Activated gamma-delta T cell treated with anti-CD3 and anti-CD28 coated beads, Interleukin-2, amount 50 U/mL, for 16 hours (primary cell): Measurements from ENCODE around the gene STK4.

Source experiments
- DNase-seq: peaks from one replicate; pipeline ENCODE4 v3.0.0-alpha.2; 2020; ENCODE audit warnings: low read depth

STK4 gene

DNA sequence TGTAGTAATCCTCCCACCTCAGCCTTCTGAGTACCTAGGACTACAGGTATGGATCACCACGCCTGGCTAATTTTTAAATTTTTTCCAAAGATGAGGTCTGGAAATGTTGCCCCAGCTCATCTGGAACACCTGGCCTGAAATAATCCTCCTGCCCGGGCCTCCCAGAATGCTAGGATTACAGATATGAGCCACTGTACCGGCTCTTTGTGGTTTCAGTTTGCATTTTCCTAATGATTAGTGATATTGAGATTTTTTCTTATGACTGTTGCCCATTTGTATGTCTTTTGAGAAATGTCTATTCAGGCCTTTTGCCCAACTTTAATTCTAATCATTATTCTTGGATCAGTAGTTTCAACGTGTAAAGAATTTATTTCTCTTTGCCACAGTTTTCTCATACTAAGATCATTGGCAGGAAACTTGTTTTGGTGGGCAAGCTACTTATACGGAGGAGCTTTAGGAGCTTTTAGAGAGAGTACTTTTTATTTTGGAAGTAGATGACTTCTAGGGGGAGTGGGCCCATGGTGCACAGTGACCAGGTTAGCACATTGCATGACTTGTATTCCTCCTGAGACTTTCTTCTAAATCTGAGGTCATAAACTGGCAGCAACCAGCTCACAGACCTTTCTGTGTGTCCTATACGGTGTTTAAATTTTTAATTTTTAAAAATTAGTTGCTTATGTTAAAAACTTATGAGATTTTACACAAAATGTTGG is 62.3 kb downstream of the STK4 start:
- no peak for DNase-seq

- DNase-seq = no peak
These were observed 63.6 kb downstream of the STK4 start for GRCh38 chr20:45029884-45030283.

GRCh38 chr20:45032276-45032675 is 66.0 kb downstream of the STK4 start:
- no peak for DNase-seq

DNA sequence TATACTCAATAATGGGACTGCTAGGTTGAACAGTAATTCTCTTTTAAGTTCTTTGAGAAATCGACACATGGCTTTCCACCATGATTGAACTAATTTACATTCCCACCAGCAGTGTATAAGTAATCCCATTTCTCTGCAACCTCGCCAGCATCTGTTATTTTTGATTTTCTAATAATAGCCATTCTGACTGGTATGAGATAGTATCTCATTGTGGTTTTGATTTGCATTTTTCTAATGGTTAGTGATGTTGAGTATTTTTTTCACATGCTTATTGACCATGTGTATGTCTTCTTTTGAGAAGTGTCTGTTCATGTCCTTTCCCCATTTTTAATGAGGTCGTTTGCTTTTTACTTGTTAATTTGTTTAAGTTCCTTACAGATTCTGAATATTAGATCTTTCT is 66.5 kb downstream of the STK4 start:
- DNase-seq = no peak

DNA sequence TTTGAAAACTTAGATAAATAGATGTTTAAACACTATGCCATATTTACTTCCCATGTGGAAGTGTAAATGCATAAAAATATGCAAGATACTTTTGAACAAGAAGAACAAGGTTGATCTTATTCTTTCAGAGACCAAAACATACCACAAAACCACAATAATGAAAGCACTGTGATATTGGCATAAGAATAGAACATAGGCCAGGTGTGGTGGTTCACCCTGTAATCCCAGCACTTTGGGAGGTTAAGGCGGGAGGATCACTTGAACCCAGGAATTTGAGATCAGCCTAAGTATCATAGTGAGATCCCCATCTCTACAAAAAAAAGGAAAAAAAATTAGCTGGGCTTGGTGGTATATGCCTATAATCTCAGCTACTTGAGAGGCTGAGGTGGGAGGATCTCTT is 68.1 kb downstream of the STK4 start:
- no peak for DNase-seq

DNA sequence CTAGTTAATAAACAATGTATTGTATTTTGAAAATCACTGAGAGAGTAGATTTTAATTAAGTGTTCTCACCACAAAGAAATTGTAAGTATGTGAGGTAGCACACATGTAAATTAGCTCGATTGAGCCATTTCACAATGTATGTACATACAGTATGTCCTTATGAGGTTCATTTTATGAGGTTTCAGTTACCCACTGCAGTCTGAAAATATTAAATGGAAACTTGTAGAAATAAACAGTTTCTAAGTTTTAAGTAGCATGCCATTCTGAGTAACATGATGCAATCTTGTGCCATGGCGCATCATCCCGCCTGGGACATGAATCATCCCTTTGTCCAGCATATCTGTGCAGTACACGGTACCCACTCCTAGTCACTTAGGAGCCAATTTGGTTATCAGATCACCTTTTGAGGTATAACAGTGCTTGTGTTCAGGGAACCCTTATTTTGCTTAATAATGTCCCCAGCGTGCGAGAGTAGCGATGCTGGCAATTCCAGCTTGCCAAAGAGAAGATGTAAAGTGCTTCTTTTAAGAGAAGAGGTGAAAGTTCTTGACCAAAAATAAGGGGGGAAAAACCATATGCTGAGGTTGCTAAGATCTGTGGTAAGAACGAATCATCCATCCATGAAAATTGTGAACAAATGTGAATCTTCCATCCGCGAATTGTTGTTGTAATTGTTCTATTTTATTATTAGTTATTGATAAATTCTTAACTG is 69.9 kb downstream of the STK4 start:
- DNase-seq = no peak

DNA sequence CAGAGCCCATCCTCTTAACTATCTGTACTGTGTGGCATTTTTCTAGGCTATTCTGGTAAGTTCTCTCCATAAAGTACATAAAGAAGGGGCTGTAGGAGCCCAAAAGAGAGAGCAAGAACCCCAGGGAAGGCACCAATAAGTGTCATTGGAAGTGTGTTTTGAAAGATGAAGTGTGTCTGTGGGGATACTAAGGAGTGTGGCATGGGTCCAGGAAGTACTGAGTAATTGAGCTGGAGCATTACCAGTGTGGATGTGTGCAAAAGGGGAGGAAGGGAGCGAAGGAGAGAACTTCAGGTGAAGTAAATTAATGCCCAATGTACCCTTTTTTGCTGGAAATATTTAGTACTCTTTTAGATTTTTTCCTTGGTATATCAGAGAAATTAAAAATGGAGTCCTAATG is 70.7 kb downstream of the STK4 start:
- DNase-seq = no peak

DNA sequence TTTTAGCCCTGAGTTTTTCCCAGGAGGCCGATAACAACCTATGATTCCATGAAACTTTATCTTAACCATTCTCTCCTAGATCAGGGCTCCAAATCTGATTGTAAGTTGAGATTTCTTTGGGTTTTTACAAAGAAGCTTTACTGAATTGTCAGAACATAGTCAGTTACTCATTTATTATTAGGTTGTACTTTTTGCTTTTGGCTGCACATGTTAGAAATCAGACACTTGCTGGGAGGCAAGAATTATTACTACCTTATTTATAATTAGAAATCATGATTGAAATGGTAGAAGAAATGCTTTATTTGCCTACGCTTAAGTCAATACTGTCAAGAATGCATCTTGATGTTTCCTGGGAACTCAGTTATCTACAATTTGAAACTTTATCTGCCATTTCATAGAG is 71.3 kb downstream of the STK4 start:
- DNase-seq = no peak

GRCh38 chr20:45038745-45039474 is 72.6 kb downstream of the STK4 start:
- DNase-seq = no peak

DNA sequence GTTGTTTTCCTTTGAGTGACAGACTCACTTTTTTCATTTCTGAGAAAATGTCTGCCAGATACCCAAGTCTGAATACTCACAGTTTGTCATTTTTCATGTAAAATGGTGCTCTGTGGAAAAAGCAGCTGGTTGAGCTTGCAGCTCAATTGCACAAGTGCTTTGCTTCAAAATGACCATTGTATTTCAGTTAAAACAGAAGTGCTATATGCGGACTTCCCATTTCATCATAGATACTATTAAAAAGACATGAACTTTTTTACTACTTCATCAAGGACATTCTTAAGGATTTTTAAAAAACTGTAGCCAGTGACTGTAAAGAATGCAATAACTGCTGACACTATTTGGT is 73.1 kb downstream of the STK4 start:
- DNase-seq = no peak

GRCh38 chr20:45041464-45042337 is 75.4 kb downstream of the STK4 start:
- no peak for DNase-seq

DNA sequence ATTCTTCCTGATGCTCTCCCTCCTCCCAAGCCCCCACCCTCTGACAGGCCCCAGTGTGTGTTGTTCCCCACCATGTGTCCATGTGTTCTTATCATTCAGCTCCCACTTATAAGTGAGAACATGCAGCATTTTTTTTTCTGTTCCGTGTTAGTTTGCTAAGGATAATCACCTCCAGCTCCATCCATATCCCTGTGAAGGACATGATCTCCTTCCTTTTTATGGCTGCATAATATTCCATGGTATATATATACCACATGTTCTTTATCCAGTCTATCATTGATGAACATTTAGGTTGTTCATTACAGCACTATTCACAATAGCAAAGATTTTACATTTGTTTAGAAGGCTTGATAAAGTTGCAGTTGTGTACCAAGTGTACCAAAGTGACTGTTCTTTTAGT is 76.7 kb downstream of the STK4 start:
- no peak for DNase-seq

GRCh38 chr20:45044084-45044573 is 77.8 kb downstream of the STK4 start:
- DNase-seq = peak; percentile 13

DNA sequence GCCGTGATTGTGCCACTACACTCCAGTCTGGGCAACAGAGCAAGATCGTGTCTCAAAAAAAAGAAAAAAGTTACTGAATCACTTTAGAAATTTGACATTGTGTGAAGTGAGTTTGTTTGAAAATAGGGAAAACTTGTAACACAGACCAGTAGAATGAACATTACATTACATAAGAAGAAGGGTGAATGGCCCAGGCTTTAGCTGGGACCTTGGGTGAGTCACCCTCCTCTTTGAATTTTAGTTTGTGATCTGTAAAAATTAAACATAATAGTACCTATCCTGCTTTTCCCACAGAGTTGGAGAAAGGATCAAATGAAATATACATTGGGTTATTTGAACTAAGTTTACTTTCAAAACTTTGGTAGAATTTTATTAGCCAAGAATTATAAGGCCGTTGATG is 78.3 kb downstream of the STK4 start:
- DNase-seq = no peak

GRCh38 chr20:45047581-45048119 is 81.3 kb downstream of the STK4 start:
- no peak for DNase-seq

- no peak for DNase-seq
These were observed 83.1 kb downstream of the STK4 start for GRCh38 chr20:45049438-45049837.

GRCh38 chr20:45049904-45050471 is 83.7 kb downstream of the STK4 start:
- no peak for DNase-seq

DNA sequence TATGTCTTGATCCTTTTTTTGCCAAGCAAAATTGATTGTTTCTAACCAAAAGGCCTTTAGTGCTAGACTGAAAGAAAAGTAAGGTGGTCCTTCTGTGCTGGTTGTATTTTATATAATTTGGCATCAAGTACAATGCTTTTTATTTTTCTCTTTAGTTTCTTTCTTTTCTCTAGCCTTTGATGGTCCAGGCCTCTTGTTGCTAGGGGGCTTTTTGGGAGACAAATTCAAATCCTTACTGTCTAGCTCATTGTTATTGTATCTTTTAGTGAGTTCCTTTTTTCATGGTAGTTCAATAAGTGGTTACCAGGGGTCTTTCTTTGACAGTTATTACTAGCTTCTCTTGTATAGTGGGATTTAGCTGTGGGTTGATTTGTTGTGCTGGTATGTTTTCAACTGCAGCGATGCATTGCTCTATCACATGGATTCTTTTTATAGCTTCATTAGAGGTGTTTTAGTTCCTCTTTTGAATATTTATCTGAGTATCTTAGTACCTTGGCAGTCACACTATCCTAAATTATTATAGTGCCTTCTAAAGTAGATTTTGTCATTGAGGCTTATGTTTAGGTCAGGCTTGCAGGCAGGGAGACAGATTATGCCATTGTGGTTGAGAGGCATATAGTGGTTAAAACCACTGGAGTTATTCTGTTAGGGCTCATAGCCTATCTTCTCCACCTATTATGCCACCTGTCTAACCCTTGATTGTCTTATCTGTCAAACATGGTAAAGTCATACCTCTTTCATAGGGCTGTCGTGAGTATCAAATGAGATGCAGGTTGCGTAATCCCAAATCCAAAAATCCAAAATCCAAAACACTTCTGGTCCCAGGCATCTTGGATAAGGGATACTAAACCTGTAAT is 85.1 kb downstream of the STK4 start:
- no peak for DNase-seq

DNA sequence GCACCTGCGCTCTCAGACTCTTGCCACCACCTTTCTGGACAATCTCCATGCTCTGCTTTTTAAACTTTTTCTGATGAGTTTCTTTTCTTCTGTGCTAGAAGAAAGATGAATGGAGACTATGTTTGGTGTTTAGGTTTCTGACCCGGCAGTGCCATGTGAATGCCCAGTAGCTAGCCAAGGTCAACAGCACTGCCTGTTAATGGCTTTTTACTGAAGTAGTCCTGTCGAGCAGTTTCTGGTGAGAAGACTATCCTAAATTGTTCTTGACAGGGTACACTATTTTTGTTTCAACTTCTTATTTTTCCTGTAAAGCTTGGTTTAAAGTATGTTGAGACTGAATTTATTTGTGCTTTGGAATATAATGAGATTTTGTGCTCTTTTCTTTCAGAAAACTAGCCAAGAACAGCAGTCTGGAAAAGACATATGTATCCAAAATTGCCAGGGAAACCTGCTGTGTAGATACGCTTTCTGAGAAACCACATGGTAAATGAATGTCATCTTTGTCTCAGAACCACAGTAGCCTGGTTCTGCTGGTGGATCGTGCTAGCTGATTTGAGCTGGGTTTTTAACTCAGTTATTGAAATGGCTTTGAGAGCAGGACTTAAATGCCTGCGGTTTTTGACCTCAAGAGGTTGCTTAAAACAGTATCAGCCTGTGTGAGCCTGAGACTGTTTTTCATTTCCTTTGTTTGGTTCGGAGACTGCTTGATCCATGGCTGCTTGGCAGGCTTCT is 86.6 kb downstream of the STK4 start:
- no peak for DNase-seq
